ENCODE results near the gene ZNF283. TPM values are rescaled to one million over a fixed set of nuclear protein-coding genes. Genes with fewer than 3 reads are reported as not detected.

Gene ZNF283
- total and polyA plus RNA-seq, 2 of the 13 experiments (the other 11 are each of a cell fraction or from before 2014, with no cell fraction given), result 2.0 to 11.1 TPM

GRCh38 chr19:43780706-43781525 lies 46.2 kb upstream of the ZNF283 start, which contains the start of gene KCNN4:
KCNN4 (minus strand) TSS chr19:43780973; CDS start chr19:43780861, 112 bp downstream.
- H2AFZ ChIP-seq (ENCODE audit: low read length), result no peak within 1 kb of the TSS
- TF ChIP-seq GTF3A (CRISPR knock-in tag; conservative IDR thresholded peaks at IDR 0.05) (no peak), CBX5 (CRISPR knock-in tag; IDR thresholded peaks at IDR 0.05; ENCODE audit: borderline replicate concordance) (no peak), ZNF646 (CRISPR knock-in tag; IDR thresholded peaks at IDR 0.05) (peak; percentile 89), DNMT1 (CRISPR knock-in tag; IDR thresholded peaks at IDR 0.05) (no peak), FOXA1 (IDR thresholded peaks at IDR 0.05) (no peak), FOXA1 (CRISPR knock-in tag; IDR thresholded peaks at IDR 0.05) (no peak), HNRNPLL (IDR thresholded peaks at IDR 0.05; ENCODE audit: low read depth, low read length, poor library complexity, severe bottlenecking) (no peak)
- intact Hi-C loops (cut with micrococcal nuclease; ENCODE audit: unreplicated experiment), result no loop called here
- WGBS (ENCODE audit: low lambda C conversion rate), result 13% methylated on average over 17 of the region's 19 CpGs
- FAIRE-seq (no peak), ATAC-seq (peak; percentile 38; the same call in 2 of the 3 replicates), DNase-seq (ENCODE audit: low spot score) (no peak)
- no peak within 1 kb of the TSS; a peak in 1 of 6 replicates for H3K4me3 ChIP-seq (replicated peaks in 1 of 3; ENCODE audit: insufficient read depth in 1 of 3, low read depth in 2 of 3, low read length in 3 of 3)
- H4K20me1 ChIP-seq (ENCODE audit: insufficient read depth, low read length), result no peaks in the 10 kb centered on the region
- H3K36me3 ChIP-seq (replicated peaks in 1 of 2; ENCODE audit: control insufficient read depth in 1 of 2, insufficient read depth in 2 of 2, low read length in 2 of 2), result no peaks in the 10 kb centered on the region
- peaks cover 32% of the 10 kb centered on the region for H3K4me1 ChIP-seq (ENCODE audit: insufficient read depth, low read length)
- H3K9ac ChIP-seq (ENCODE audit: insufficient read depth, low read depth, low read length), result no peak within 1 kb of the TSS
- POLR2A ChIA-PET, result no interaction called here
- H3K79me2 ChIP-seq (ENCODE audit: insufficient read depth, low read length), result no peaks in the 10 kb centered on the region
- no peaks in the 10 kb centered on the region for H3K9me3 ChIP-seq (ENCODE audit: low read length)
- H3K4me2 ChIP-seq (ENCODE audit: low read depth, low read length), result peak within 1 kb of the TSS; percentile 49; the same call in 1 of the 2 replicates
- in situ Hi-C loops (cut with HindIII; ENCODE audit: extremely low pct_ligation_motif_present, low pct_unique_long_range_greater_than_20kb), result loop anchor here (5.0 kb wide), 1 partner anchor 34 kb away; no protein-coding TSS in a partner anchor
- CTCF ChIA-PET (ENCODE audit: low intra/inter-chr PET ratio, low total read pairs), result no interaction called here
- no TSS peak for BruUV-seq (replicated peaks)
- H3K27me3 ChIP-seq (ENCODE audit: control insufficient read depth in 1 of 2, insufficient read depth in 2 of 2, low read length in 2 of 2), result no peaks in the 10 kb centered on the region
- no peak within 1 kb of the TSS for H3K27ac ChIP-seq (ENCODE audit: extremely low read length, insufficient read depth, low read length)

Measured in HepG2 (cell line).